Measurements from ENCODE around the gene EHD3.

Gene EHD3

DNA sequence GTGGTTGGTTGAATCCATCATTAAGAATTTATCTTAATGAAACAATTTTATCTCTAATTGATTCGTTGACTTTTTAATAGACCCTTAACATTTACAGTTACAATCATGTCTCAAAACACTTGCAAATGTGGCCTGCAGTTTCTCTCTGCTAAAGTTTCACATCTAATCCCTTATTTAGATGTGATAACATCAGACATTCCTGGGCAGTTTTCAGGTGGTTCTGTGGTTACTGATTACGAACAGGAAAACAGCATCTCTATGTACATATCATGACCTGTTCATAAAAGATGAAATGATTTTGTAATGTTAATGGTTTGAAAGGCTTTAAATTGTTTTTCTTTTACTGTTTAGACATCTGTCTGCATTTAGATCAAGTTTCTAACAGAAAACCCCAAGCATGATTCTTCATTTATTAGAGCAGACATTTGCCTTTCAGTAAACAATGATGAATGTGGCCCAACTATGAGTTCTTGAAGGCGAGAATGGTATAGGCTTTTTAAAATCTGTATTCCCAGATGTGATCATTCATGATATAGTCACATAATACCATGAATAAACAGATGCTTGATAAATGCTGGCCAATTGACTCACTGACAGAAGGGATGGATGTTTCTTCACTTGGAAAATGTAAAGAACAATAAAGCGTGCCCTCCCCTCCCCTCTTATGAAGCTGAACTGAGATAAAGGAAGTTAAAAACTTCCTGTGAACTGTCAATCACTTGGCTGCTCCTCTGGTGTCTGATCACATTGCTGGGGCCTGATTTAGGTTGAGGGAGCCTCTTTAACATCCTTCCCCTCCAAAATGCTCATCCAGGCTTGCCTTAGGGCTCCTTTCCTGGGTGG is 20.1 kb upstream of the EHD3 start:
- DNase-seq = no peak

DNA sequence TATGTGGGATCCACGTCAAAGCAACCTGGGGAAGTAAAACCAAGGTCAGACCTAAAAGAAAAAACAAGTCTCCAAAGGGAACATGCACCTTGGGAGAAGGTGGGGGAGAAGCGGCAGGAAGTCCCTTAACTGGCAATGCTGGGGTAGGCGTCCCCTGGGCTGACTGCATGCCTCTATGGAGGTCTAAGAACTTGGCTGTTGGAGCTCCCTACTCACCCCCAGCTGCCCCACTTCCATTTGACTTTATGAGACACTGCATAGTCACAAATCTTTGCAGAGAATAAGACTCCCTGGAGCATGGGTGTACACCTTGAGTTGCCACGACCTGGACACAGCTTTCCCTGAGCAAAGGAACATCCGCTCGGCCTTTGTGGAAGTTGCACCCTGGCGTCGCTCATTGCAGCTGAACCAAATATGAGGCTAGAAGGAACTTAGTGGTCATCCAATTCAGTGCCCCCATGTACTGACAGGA is 19.5 kb upstream of the EHD3 start:
- no peak for DNase-seq

- no peak for DNase-seq
These were observed 17.2 kb upstream of the EHD3 start for GRCh38 chr2:31216734-31217133.

DNA sequence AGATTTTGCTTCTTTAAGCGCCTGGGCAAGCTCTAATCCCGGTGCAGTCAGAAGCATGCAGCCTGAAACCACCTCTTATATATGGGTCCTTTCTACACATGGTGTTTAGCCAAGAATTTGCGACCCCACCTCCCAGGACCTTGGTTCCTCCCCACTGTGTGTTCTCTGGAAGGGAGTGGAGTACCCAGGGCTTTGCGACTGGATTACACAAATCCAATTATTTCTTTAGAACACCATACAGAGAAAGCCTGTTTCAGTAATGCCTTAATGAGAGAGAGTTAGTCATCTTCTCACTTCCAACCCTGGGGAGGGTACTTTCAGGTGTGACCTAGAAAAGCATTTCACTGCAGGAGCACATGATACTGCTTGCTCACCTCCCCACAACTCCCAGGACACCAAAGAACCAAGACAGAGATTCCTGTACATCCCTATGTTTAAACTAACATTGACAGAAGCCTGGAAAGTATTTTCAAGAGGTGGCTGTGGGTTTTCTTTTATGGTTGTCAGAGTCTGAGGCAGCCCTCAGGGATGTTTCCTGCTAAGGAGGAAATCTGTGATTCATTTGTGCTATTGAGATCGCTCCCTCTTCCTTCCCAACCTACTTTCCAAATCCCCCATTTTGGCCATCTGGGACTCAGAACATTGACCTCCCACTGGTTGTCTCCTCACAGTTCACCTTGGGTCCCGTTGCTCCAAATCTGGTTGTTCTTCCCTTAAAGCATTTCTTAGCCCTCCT is 16.3 kb upstream of the EHD3 start, which contains the start of gene CAPN14:
CAPN14 (minus strand) TSS at position 51 of the 736 bp plus-strand sequence. CDS start 12,068 bp downstream, outside the sequence.
- peak; percentile 14 for DNase-seq

GRCh38 chr2:31219131-31219969 is 14.6 kb upstream of the EHD3 start:
- no peak for DNase-seq

GRCh38 chr2:31221544-31221943 is 12.4 kb upstream of the EHD3 start:
- DNase-seq = no peak

DNA sequence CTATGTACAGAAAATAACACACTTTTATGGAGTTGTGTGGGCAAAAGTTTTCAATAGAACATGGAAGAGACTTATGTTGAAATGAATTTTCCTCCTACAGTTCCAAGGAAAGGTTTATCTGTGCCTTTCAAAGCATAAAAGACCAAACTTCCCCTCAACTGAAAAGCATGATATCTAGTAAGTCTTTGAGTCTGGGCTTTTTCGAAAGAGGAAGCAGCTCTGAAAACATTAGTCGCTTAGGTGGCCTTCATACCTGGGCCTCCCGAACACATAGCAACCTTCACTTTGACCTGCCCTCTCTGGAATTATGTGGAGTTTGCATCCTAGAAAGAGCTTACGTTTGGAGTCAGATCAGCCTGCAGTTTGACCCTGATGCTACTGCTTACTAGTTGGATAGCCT is 11.9 kb upstream of the EHD3 start:
- no peak for DNase-seq

DNA sequence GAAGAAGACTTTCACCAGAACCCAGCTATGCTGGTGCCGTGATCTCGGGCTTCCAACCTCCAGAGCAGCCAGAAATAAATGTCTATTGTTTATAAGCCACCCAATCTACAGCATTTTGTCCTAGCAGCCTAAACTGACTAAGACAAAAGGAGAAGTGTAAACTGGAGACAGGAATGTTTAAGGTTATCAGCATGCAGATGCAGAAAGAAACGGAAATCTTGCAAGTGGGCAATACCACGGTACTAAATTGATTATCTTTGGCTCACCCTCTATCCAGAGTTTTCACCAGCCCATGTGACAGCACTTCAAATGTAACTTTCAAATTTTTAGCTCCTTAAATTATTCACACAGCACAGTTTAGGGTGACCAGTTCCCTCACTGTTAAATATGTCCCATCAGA is 10.9 kb upstream of the EHD3 start:
- DNase-seq = no peak

GRCh38 chr2:31223749-31224148 is 10.2 kb upstream of the EHD3 start:
- DNase-seq = no peak

- no peak for DNase-seq
These were observed 7.7 kb upstream of the EHD3 start for GRCh38 chr2:31226266-31226665.

GRCh38 chr2:31227110-31227509 is 6.8 kb upstream of the EHD3 start:
- peak; percentile 7 for DNase-seq

- DNase-seq = no peak
These were observed 6.2 kb upstream of the EHD3 start for GRCh38 chr2:31227711-31228125.

GRCh38 chr2:31228717-31229116 is 5.2 kb upstream of the EHD3 start:
- no peak for DNase-seq

DNA sequence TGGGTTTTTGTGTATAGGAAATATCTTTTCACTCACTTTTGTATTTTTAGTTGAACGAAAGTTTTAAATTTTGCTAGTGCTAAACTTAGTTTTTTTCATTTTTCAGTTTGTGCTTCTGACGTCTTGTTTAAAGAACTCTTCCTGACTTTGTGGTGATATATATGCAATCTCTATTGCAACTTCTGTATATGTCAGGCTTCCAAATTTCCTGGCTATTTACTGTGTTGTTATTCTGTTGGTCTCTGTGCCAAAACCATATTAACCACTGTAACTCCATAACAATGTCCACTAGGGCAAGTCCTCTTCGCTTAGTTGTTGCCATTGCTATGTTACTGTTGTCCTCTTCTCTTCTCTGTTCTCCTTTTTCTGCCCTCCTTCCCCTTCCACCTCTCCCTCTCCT is 3.2 kb upstream of the EHD3 start:
- DNase-seq = no peak

GRCh38 chr2:31231571-31232302 is 2.2 kb upstream of the EHD3 start:
- DNase-seq = no peak

GRCh38 chr2:31232586-31232985 is 1.4 kb upstream of the EHD3 start:
- DNase-seq = no peak

- peak; percentile 7 for DNase-seq
These were observed 721 bp upstream of the EHD3 start for GRCh38 chr2:31233231-31233630.

DNA sequence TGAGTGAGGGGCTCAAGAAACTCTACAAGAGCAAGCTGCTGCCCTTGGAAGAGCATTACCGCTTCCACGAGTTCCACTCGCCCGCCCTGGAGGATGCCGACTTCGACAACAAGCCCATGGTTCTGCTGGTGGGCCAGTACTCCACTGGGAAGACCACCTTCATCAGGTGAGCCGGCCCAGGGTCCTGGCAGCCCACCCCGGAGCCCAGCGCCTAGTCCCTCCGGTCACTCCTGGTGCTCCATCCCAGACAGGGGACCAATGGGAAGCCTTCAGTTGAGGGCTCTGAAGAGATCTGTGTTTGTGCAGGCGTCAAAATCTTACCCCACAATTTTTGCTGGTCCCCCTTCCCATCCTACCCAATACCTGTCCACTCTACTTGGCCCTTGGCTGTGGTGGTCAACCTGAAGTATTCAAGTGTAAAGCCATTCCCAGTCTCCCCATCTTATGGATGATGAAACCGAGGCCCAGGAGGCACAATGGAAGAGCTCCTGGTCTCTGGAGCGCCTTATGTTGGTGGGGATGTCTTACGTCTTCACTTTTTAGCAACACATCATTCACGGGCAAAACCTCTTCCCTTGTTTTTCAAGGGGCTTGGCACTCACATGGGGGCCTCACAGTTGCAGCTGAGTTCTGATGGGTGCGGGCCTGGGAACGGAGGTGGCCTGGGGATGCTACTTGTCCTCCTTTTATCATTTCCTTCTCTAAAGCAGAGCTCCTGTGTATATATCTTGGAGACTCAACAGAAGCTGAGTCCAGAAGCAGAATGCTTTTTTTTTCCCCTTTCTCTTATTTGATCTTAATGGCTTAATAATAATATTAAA is 941 bp downstream of the EHD3 start:
- DNase-seq = no peak

DNA sequence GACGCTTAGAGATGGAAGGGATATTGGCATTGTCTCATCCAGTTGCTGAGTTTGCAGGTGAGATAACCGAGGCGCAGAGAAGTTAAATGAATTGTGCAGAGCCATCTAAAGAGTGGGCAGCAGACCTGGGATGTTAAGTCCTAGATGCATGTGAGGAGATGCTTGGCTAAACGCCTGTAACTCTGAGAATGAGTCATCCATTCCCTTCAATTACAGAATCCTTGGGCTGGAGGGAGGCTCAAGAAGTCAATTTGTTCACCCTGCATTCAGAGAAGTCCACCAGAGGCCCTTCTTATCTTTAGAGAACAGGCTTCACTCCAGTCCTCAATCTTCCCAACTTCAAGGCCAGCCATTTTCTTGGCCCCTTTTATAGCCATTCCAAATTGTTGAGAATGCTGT is 1.6 kb downstream of the EHD3 start:
- DNase-seq = peak; percentile 88

DNA sequence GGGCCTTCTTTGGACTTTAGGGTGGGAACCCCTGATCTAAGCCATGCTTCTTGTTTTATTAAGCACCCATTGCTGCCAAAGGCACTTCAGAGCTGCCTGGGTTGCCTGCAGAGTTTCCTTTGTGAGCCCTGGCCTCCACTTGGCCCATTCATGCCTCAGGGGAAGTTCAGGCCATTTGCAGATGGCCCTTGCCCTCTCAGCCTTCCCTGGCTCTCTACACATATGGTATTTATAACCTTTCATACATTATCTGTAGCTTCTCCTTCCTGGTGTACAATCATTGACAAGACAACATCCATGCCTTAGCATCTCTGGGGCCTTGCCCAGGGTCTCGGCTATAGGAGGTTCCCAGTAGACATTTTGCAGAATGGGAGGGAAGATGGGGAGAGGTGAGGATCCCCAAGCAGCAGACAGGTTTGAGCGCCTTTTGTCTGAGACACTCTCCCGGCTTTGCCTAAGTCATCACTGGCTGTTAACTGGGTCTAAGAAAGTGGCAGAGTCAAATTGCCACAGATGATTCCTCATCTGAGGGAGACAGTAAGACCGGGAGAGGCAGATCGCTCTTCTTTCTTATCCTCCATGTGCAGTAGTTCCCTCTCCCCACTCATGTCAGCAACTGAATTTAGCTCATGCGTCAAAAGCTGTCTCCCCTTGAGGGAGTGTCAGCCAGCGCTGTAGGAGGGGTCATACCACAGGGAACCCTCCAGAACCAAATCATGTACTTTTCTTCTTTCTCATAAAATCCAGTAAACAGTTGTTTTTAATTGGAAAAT is 2.7 kb downstream of the EHD3 start:
- no peak for DNase-seq

Measured in fibroblast of skin of back (primary cell).